ENCODE results near the gene NELL1.

DNA sequence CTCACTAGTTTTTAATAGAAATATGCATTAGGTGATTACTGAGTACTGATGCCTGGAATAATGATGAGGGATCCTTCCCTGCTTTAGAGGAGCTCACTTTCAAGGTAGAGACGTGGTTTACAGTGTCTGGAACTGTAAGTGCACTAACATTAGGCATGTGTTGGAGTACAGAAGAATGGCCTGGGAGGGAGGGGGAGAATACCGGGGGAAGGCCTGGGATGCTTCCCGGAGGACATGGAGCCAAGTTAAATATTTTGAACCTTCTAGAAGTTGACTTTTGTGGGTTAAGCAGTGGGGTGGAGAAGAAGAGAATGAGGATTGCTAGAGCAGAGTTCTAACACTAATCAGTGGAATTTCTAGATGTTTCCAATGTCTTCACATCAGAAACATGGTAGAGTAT is 261.6 kb downstream of the NELL1 start:
- TF ChIP-seq SPI1 (IDR thresholded peaks at IDR 0.05; ENCODE audit: low read depth, low read length) (no peak), POLR2AphosphoS5 (IDR thresholded peaks at IDR 0.05; ENCODE audit: low read depth, low read length) (no peak)
